WI38 (cell line): Measurements from ENCODE around the gene SCAF11.

Experiments used
- H3K4me3 ChIP-seq: 2 replicates; pipeline ENCODE4 v1.5.1; 2011; ENCODE audit warnings: low read depth, mild to moderate bottlenecking, control low read depth, low read length
- TF ChIP-seq, protein P1 (sequence below): IDR thresholded peaks from 2 replicates; pipeline ENCODE4 v1.5.1; 2012; ENCODE audit warnings: low read depth, mild to moderate bottlenecking, control low read depth, low read length

SCAF11 gene

DNA sequence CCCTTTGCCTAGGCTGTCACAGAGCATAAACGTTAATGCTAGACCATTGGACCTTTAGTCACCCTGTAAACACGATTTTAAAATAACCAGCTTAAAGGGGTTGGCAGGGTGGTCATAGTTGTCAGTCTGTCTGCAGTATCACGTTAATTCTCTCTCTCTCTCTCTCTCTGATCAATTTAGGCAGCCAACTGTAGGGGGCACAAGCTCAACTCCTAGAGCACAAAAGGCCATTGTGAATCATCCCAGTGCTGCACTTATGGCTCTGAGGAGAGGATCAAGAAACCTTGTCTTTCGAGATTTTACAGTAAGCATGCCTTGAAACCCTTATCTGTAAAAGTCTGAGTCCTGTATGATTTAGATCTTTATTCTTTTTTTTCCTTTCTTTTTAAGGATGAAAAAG lies 97.1 kb downstream of the SCAF11 start:
- no peak overlapping the region for H3K4me3 ChIP-seq
- TF ChIP-seq, protein P1, sequence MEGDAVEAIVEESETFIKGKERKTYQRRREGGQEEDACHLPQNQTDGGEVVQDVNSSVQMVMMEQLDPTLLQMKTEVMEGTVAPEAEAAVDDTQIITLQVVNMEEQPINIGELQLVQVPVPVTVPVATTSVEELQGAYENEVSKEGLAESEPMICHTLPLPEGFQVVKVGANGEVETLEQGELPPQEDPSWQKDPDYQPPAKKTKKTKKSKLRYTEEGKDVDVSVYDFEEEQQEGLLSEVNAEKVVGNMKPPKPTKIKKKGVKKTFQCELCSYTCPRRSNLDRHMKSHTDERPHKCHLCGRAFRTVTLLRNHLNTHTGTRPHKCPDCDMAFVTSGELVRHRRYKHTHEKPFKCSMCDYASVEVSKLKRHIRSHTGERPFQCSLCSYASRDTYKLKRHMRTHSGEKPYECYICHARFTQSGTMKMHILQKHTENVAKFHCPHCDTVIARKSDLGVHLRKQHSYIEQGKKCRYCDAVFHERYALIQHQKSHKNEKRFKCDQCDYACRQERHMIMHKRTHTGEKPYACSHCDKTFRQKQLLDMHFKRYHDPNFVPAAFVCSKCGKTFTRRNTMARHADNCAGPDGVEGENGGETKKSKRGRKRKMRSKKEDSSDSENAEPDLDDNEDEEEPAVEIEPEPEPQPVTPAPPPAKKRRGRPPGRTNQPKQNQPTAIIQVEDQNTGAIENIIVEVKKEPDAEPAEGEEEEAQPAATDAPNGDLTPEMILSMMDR, result peak; percentile 31; the same call in 1 of the 2 replicates

DNA sequence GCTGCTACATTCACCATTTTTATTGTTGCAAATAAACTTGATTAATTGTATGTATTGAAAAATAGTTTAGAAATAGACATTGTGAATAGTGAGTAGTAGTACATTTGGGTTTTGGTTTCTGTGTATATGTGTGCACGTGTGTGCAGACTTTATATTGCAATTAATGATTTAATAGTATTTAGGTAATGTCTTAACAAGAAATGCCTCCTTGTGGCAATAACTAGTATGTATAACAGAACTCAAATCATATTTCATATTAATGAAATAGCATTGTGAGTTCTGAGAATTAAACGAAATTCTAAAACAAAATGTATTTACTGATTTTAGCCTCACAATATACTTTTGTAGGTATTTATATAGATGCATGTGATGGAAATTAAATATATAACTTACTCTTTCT lies 100.1 kb downstream of the SCAF11 start:
- no peak overlapping the region for H3K4me3 ChIP-seq
- TF ChIP-seq, protein P1, result no peak

DNA sequence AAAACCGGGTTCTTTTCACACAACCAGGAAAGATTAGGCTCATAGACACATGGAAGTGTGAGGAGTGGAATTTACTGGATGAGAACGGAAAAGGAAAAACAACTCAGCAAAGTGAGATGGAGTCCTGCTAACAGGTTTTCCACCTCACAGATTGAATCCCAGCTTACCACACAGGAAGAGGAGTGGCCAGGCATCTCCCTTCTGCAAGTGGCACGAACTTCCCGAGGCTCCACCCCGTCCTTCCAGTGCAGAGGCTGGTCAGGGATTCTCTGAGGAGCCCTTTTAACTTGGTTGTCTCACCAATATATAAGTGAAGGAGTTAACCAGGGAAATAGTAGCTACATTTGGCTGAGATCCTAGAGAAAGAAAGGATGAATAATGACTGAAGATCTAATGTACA lies 102.8 kb downstream of the SCAF11 start:
- H3K4me3 ChIP-seq, result no peak overlapping the region
- TF ChIP-seq, protein P1, result no peak

DNA sequence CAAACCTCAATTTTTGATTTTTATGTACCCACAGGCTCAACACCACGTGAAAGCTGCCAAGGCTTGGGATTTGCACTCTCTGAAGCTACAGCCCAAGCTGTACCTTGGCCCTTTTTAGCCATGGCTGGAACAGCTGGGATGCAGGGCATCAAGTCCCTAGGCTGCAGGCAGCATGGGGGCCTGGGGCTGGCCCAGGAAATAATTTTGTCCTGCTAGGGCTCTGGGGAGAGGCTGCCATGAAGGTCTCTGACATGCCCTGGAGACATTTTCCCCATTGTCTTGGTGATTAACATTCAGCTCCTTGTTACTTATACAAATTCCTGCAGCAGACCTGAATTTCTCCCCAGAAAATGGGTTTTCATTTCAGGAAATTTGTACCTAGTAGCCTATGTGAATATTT lies 103.7 kb downstream of the SCAF11 start:
- TF ChIP-seq, protein P1, result no peak
- no peak overlapping the region for H3K4me3 ChIP-seq

DNA sequence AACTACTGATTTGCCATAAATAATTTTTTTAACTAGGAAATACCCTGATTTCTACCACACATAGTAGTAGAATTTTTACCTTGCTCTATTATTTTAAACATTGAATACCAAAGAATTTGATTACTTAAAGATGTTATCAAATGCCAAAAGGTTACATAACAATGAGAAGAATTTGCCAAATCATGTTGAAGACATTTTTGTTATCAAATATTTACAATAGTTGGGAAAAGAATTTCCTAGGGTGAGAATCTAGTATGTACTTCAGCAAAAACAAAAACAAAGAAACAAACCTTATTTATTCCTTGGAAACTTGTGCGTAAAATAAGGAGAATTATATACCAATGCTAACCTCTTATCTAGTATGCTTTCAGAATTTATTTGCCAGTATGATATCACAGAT lies 107.2 kb downstream of the SCAF11 start:
- TF ChIP-seq, protein P1, result no peak

DNA sequence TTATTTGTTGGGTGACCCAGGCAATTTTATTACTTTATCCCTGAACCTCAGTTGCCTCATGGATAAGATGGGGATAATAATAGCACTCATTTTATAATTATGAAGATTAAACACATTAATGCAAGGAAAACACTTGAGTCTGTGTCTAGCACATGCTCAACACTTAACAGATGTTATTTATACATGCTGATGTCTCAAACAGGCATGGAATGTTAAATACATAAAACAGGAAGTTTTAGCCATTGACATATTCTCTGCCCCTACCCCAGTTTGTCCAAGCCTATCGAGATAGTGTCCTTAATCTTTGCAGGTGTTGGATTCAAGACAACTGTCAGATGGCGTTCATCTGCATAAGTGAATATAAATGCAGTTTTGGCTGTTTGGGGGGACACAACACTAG lies 109.8 kb downstream of the SCAF11 start:
- TF ChIP-seq, protein P1, result no peak
- H3K4me3 ChIP-seq, result no peak overlapping the region

More for the DNA sequence above, 107.2 kb downstream of the SCAF11 start:
- no peak overlapping the region for H3K4me3 ChIP-seq

DNA sequence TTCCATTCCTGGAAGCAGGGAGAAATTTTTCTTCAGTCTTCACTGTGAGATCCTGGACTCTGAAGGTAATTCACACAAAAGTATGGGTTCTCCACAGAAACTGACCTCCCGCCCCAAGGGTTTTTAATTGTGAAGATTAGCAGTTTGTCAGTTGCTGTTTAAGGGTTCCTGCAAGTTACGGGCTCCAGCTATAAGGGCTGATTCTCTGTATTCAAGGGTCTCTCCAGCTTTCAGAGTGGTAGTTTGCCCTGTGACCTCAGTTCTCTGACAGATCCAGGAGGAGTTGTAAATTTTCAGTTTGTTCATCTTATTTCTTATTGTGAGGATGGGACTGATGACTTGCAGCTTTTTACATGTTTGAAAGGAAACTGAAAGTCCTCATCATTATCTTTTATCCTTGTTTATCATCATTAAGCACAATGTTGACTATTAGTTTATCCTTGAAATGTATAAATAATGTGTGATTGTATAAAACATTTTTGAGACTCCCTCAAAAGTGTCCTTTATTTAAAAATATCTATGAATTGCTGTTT lies 110.9 kb downstream of the SCAF11 start:
- H3K4me3 ChIP-seq, result no peak overlapping the region
- TF ChIP-seq, protein P1, result no peak
